Measurements from ENCODE around the gene NEGR1. TPM values are rescaled to one million over a fixed set of nuclear protein-coding genes. Genes with fewer than 3 reads are reported as not detected.

The NEGR1 gene
- total and polyA plus RNA-seq, 3 donors from 2014 or later: 2.9 to 7.6 (median 3.1) TPM

GRCh38 chr1:72115290-72115689 lies 167.0 kb downstream of the NEGR1 start:
- TF ChIP-seq POLR2A (IDR thresholded peaks at IDR 0.05) (no peak), CTCF (IDR thresholded peaks at IDR 0.05) (no peak)
- DNase-seq: no peak
- WGBS, 2 donors: 56 to 60% methylated on average over 2 of the region's 2 CpGs
- Histone ChIP-seq H3K9me3 (no peaks in the 10 kb centered on the region), H3K4me3 (no peak overlapping the region), H3K27me3 (no peaks in the 10 kb centered on the region), H3K36me3 (ENCODE audit: low read depth, missing control alignments) (no peaks in the 10 kb centered on the region), H3K27ac (peak overlapping the region in 1 of 2 donors; percentile 34), H3K4me1 (peaks cover 3% of the 10 kb centered on the region)
- intact Hi-C loops (cut with DNase I; ENCODE audit: low total_unique reads): no loop called here

GRCh38 chr1:72111662-72112061 lies 170.7 kb downstream of the NEGR1 start:
- no peak for TF ChIP-seq CTCF (IDR thresholded peaks at IDR 0.05)
- H3K27ac ChIP-seq: no peak overlapping the region
- H3K4me3 ChIP-seq: no peak overlapping the region
- H3K36me3 ChIP-seq (ENCODE audit: low read depth, missing control alignments): no peaks in the 10 kb centered on the region
- WGBS, 2 donors: 81% methylated on average over 4 of the region's 4 CpGs
- intact Hi-C loops (cut with DNase I; ENCODE audit: low total_unique reads): no loop called here
- peaks cover 3% of the 10 kb centered on the region for H3K4me1 ChIP-seq
- H3K27me3 ChIP-seq: no peaks in the 10 kb centered on the region
- DNase-seq: no peak
- no peaks in the 10 kb centered on the region for H3K9me3 ChIP-seq

GRCh38 chr1:72109916-72110315 lies 172.4 kb downstream of the NEGR1 start:
- intact Hi-C loops (cut with DNase I; ENCODE audit: low total_unique reads): no loop called here
- no peaks in the 10 kb centered on the region for H3K36me3 ChIP-seq (ENCODE audit: low read depth, missing control alignments)
- 48 to 56% methylated on average over 2 of the region's 2 CpGs for WGBS, 2 donors
- no peaks in the 10 kb centered on the region for H3K27me3 ChIP-seq
- H3K9me3 ChIP-seq: no peaks in the 10 kb centered on the region
- no peak for TF ChIP-seq POLR2A (IDR thresholded peaks at IDR 0.05)
- TF ChIP-seq CTCF (IDR thresholded peaks at IDR 0.05): no peak
- no peak overlapping the region for H3K27ac ChIP-seq
- peaks cover 3% of the 10 kb centered on the region for H3K4me1 ChIP-seq
- no peak for DNase-seq
- no peak overlapping the region for H3K4me3 ChIP-seq

GRCh38 chr1:72105201-72105600 lies 177.1 kb downstream of the NEGR1 start:
- DNase-seq: no peak
- intact Hi-C loops (cut with DNase I; ENCODE audit: low total_unique reads): no loop called here
- no peak for TF ChIP-seq CTCF (IDR thresholded peaks at IDR 0.05)
- TF ChIP-seq POLR2A (IDR thresholded peaks at IDR 0.05): no peak

GRCh38 chr1:72101840-72102632 lies 180.3 kb downstream of the NEGR1 start:
- no peaks in the 10 kb centered on the region for H3K4me1 ChIP-seq
- intact Hi-C loops (cut with DNase I; ENCODE audit: low total_unique reads): no loop called here
- DNase-seq: no peak
- H3K4me3 ChIP-seq: no peak overlapping the region
- 88 to 91% methylated on average over 3 of the region's 3 CpGs for WGBS, 2 donors
- no peaks in the 10 kb centered on the region for H3K36me3 ChIP-seq (ENCODE audit: low read depth, missing control alignments)
- TF ChIP-seq POLR2A (IDR thresholded peaks at IDR 0.05): no peak
- no peak for TF ChIP-seq CTCF (IDR thresholded peaks at IDR 0.05)
- no peaks in the 10 kb centered on the region for H3K27me3 ChIP-seq
- no peak overlapping the region for H3K27ac ChIP-seq
- H3K9me3 ChIP-seq: no peaks in the 10 kb centered on the region

More at GRCh38 chr1:72105201-72105600, 177.1 kb downstream of the NEGR1 start:
- H3K36me3 ChIP-seq (ENCODE audit: low read depth, missing control alignments): no peaks in the 10 kb centered on the region
- H3K27me3 ChIP-seq: no peaks in the 10 kb centered on the region
- no peaks in the 10 kb centered on the region for H3K9me3 ChIP-seq
- no peak overlapping the region for H3K27ac ChIP-seq
- 94 to 96% methylated on average over 2 of the region's 2 CpGs for WGBS, 2 donors
- no peaks in the 10 kb centered on the region for H3K4me1 ChIP-seq
- no peak overlapping the region for H3K4me3 ChIP-seq

Measured in testis (tissue), 3 donors.